Measurements from ENCODE around the gene VIT. TPM values are rescaled to one million over a fixed set of nuclear protein-coding genes. Genes with fewer than 3 reads are reported as not detected.

Gene VIT
- polyA plus RNA-seq, 1 of the 3 experiments (the other 2 are of a cell fraction) = not detected

- Histone ChIP-seq H3K9me3 (no peaks in the 10 kb centered on the region), H3K36me3 (replicated peaks in 1 of 2; ENCODE audit: control insufficient read depth in 1 of 2, insufficient read depth in 2 of 2, low read length in 1 of 2) (no peaks in the 10 kb centered on the region), H3F3A (replicated peaks; ENCODE audit: insufficient read depth) (peaks cover 4% of the 10 kb centered on the region), H4K20me1 (ENCODE audit: insufficient read depth) (no peaks in the 10 kb centered on the region), H3K4me3 (ENCODE audit: low read depth in 2 of 2, low read length in 1 of 2) (no peak overlapping the region), H3K4me1 (ENCODE audit: control insufficient read depth in 1 of 2, insufficient read depth in 2 of 2, low read depth in 1 of 2, low read length in 1 of 2) (no peaks in the 10 kb centered on the region), H2AFZ (ENCODE audit: low read depth) (no peak overlapping the region), H3K4me2 (no peak overlapping the region), H3K79me2 (ENCODE audit: insufficient read depth) (no peaks in the 10 kb centered on the region), H3K27me3 (ENCODE audit: insufficient read depth) (no peaks in the 10 kb centered on the region), H3K9me2 (0 out of 2 replicates have a peak, but pooled peaks cover 3% of the 10 kb centered on the region), H3K9ac (no peak overlapping the region), H3K27ac (ENCODE audit: low read depth in 2 of 2, low read length in 1 of 2) (no peak overlapping the region)
- 93% methylated on average over 2 of the region's 2 CpGs for WGBS (ENCODE audit: low lambda C conversion rate)
- ChIA-PET CTCF (no interaction called here), POLR2A (no interaction called here)
- TF ChIP-seq MXI1 (IDR thresholded peaks at IDR 0.05; ENCODE audit: low read depth, low read length) (no peak), USF2 (IDR thresholded peaks at IDR 0.05; ENCODE audit: borderline replicate concordance, low read depth, low read length) (no peak), TAF1 (IDR thresholded peaks at IDR 0.05; ENCODE audit: borderline replicate concordance, low read depth, low read length) (no peak), GATA2 (CRISPR knock-in tag; IDR thresholded peaks at IDR 0.05) (no peak), MAX (IDR thresholded peaks at IDR 0.05; ENCODE audit: low read depth) (no peak)
- no peak for DNase-seq
These were observed 137.7 kb downstream of the VIT start for GRCh38 chr2:36834203-36834602.

DNA sequence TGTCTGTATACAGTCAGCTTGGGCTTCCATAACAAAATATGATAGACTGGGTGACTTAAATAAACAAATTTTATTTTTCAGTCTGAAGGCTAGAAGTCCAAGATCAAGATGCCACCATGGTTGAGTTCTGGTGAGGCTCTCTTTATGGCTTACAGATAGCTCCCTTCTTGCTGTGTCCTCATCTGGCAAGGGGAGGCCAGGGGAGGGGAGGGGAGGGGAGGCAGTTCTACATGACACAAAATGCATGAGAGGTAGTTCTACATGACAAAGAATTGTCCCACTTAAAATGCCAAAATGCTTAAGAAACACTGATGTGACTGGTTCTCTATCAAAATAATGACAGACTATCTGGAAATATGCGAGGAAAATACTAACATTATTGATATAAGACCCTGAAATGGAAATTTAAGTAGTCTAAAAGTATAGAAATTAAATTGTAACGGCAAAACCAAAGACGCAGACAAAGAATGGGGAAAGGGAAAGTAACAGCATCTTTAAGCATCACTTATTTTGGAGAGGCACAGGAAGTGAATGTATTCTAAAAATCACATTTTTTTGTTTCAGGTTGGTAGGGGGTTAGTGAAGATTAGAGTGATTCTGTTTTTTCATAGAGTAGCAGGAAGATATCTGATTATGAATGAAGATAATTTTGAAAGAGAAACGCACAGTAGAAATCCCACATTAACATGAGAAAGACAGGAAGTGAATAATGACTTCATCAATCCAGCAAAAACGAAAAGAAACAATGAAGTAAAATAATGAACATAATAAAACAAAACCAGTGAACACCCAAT lies 138.4 kb downstream of the VIT start:
- Histone ChIP-seq H3K9me2 (0 out of 2 replicates have a peak, but pooled peaks cover 3% of the 10 kb centered on the region), H3K9me3 (no peaks in the 10 kb centered on the region), H3K79me2 (ENCODE audit: insufficient read depth) (no peaks in the 10 kb centered on the region), H2AFZ (ENCODE audit: low read depth) (no peak overlapping the region), H4K20me1 (ENCODE audit: insufficient read depth) (no peaks in the 10 kb centered on the region), H3K27ac (ENCODE audit: low read depth in 2 of 2, low read length in 1 of 2) (no peak overlapping the region), H3K4me1 (ENCODE audit: control insufficient read depth in 1 of 2, insufficient read depth in 2 of 2, low read depth in 1 of 2, low read length in 1 of 2) (no peaks in the 10 kb centered on the region), H3K36me3 (replicated peaks in 1 of 2; ENCODE audit: control insufficient read depth in 1 of 2, insufficient read depth in 2 of 2, low read length in 1 of 2) (no peaks in the 10 kb centered on the region), H3K4me3 (ENCODE audit: low read depth in 2 of 2, low read length in 1 of 2) (no peak overlapping the region), H3F3A (replicated peaks; ENCODE audit: insufficient read depth) (peaks cover 4% of the 10 kb centered on the region), H3K9ac (no peak overlapping the region), H3K27me3 (ENCODE audit: insufficient read depth) (no peaks in the 10 kb centered on the region), H3K4me2 (no peak overlapping the region)
- no peak for DNase-seq
- TF ChIP-seq POLR2AphosphoS5 (IDR thresholded peaks at IDR 0.05; ENCODE audit: low read depth, low read length) = no peak
- TF ChIP-seq, protein P1, sequence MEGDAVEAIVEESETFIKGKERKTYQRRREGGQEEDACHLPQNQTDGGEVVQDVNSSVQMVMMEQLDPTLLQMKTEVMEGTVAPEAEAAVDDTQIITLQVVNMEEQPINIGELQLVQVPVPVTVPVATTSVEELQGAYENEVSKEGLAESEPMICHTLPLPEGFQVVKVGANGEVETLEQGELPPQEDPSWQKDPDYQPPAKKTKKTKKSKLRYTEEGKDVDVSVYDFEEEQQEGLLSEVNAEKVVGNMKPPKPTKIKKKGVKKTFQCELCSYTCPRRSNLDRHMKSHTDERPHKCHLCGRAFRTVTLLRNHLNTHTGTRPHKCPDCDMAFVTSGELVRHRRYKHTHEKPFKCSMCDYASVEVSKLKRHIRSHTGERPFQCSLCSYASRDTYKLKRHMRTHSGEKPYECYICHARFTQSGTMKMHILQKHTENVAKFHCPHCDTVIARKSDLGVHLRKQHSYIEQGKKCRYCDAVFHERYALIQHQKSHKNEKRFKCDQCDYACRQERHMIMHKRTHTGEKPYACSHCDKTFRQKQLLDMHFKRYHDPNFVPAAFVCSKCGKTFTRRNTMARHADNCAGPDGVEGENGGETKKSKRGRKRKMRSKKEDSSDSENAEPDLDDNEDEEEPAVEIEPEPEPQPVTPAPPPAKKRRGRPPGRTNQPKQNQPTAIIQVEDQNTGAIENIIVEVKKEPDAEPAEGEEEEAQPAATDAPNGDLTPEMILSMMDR (IDR thresholded peaks at IDR 0.05) = no peak
- POLR2A ChIA-PET = no interaction called here
- CTCF ChIA-PET = no interaction called here
- 52% methylated on average over 5 of the region's 5 CpGs for WGBS (ENCODE audit: low lambda C conversion rate)

Measured in SK-N-SH (cell line).